A549 (cell line): ENCODE data around the gene C19orf73.

Experiments
- CEBPB ChIP-seq, 2 experiments: fragments of >200 bp in 1 of 2; sonication (Bioruptor Twin) in 1 of 2; formaldehyde crosslinking in 1 of 2; IDR thresholded peaks; 2 replicates each; pipeline ENCODE4 v1.6.1; 2012 to 2016
- CHD2 ChIP-seq: fragments of 150-350 bp; IDR thresholded peaks from 2 replicates; pipeline ENCODE4 v1.6.1; 2014; ENCODE audit warnings: low read length; ENCODE audit not compliant: partially characterized antibody
- EP300 ChIP-seq, 2 experiments: fragments of >200 bp; sonication (Bioruptor Twin); formaldehyde crosslinking; IDR thresholded peaks; 2 replicates in 1 of 2; 3 replicates in 1 of 2; pipeline ENCODE4 v1.6.1; 2016 to 2017
- JUNB ChIP-seq: fragments of >200 bp; sonication (Bioruptor Twin); formaldehyde crosslinking; IDR thresholded peaks from 2 replicates; pipeline ENCODE4 v1.6.1; 2016
- KDM1A ChIP-seq: fragments of 200-600 bp; sonication (generic); IDR thresholded peaks from 2 replicates; pipeline ENCODE4 v1.6.1; 2016; ENCODE audit warnings: low read depth, mild to moderate bottlenecking
- NR3C1 ChIP-seq: fragments of >200 bp; sonication (Bioruptor Twin); formaldehyde crosslinking; IDR thresholded peaks from 3 replicates; pipeline ENCODE4 v1.6.1; 2017
- TFCP2L1 ChIP-seq: fragments of 250-450 bp; sonication (Bioruptor Pico); IDR thresholded peaks from 2 replicates; pipeline ENCODE4 v1.5.0; 2021; ENCODE audit warnings: mild to moderate bottlenecking
- ZNF302 ChIP-seq: fragments of 250-450 bp; sonication (Bioruptor Pico); IDR thresholded peaks from 2 replicates; pipeline ENCODE4 v1.9.0; 2021; ENCODE audit warnings: inconsistent platforms, mild to moderate bottlenecking, moderate library complexity
- TF ChIP-seq, protein P1 (sequence below): fragments of 200-600 bp; sonication (generic); IDR thresholded peaks from 2 replicates; pipeline ENCODE4 v1.6.1; 2016; ENCODE audit warnings: antibody characterized with exemption, mild to moderate bottlenecking, moderate library complexity
- TF ChIP-seq, protein P2 (sequence below): fragments of >200 bp; sonication (Bioruptor Twin); formaldehyde crosslinking; IDR thresholded peaks from 3 replicates; pipeline ENCODE4 v1.5.1; 2016
- TF ChIP-seq, protein P3 (sequence below): fragments of 250-450 bp; sonication (Bioruptor Pico); IDR thresholded peaks from 2 replicates; pipeline ENCODE4 v1.5.0; 2021; ENCODE audit warnings: mild to moderate bottlenecking, moderate library complexity, borderline replicate concordance
- TF ChIP-seq, protein P4 (sequence below): IDR thresholded peaks from 2 replicates; pipeline ENCODE4 v1.6.1; 2012
- TF ChIP-seq, protein P5 (sequence below): IDR thresholded peaks from 2 replicates; pipeline ENCODE4 v1.6.1; 2012
- TF ChIP-seq, protein P6 (sequence below): fragments of 450-650 bp; IDR thresholded peaks from 2 replicates; pipeline ENCODE4 v1.6.1; 2014; ENCODE audit warnings: antibody characterized with exemption

DNA sequence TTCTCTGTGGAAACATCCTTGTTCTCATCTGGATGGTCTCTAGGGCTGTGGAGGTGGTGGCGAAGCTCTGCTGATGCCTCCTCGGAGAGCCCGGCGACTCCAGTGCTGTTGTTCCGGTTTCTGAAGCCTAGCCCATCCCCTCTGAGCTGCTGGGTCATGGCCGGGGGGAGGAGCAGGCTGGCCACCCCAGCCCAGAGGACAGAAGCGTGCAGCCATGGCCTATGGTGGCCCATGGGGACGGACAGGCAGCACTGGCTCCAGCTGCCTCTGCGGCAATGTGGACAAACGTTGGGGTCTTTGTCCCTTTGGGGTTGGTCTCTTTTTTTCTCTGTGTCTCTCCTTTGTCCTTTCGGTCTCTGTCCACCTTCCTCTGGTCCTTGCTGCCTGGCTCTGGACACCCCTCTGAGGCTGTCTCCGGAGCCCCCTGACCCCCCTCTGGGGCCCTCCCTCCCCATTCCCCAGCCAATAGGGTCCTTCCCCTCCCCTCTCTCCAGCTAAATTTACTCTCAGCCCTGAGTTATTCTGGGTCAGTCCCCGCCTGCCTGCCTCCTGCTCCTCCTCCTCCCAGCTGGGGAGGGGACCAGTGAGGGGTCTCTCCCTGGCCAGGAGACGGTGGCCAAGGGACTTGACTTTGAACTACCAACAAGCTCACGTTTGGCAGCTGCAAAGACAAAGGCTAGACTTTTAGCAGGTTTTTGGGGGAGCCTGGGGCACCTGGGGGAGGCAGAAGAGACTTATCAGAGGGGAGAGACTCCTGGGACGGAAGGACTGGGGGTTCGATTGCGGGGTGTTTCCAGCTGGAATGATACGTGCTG lies 36.3 kb upstream of the C19orf73 start, which contains the start of gene HRC:
- TF ChIP-seq, protein P1, sequence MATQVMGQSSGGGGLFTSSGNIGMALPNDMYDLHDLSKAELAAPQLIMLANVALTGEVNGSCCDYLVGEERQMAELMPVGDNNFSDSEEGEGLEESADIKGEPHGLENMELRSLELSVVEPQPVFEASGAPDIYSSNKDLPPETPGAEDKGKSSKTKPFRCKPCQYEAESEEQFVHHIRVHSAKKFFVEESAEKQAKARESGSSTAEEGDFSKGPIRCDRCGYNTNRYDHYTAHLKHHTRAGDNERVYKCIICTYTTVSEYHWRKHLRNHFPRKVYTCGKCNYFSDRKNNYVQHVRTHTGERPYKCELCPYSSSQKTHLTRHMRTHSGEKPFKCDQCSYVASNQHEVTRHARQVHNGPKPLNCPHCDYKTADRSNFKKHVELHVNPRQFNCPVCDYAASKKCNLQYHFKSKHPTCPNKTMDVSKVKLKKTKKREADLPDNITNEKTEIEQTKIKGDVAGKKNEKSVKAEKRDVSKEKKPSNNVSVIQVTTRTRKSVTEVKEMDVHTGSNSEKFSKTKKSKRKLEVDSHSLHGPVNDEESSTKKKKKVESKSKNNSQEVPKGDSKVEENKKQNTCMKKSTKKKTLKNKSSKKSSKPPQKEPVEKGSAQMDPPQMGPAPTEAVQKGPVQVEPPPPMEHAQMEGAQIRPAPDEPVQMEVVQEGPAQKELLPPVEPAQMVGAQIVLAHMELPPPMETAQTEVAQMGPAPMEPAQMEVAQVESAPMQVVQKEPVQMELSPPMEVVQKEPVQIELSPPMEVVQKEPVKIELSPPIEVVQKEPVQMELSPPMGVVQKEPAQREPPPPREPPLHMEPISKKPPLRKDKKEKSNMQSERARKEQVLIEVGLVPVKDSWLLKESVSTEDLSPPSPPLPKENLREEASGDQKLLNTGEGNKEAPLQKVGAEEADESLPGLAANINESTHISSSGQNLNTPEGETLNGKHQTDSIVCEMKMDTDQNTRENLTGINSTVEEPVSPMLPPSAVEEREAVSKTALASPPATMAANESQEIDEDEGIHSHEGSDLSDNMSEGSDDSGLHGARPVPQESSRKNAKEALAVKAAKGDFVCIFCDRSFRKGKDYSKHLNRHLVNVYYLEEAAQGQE: no peak
- TF ChIP-seq, protein P2, sequence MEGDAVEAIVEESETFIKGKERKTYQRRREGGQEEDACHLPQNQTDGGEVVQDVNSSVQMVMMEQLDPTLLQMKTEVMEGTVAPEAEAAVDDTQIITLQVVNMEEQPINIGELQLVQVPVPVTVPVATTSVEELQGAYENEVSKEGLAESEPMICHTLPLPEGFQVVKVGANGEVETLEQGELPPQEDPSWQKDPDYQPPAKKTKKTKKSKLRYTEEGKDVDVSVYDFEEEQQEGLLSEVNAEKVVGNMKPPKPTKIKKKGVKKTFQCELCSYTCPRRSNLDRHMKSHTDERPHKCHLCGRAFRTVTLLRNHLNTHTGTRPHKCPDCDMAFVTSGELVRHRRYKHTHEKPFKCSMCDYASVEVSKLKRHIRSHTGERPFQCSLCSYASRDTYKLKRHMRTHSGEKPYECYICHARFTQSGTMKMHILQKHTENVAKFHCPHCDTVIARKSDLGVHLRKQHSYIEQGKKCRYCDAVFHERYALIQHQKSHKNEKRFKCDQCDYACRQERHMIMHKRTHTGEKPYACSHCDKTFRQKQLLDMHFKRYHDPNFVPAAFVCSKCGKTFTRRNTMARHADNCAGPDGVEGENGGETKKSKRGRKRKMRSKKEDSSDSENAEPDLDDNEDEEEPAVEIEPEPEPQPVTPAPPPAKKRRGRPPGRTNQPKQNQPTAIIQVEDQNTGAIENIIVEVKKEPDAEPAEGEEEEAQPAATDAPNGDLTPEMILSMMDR: no peak
- TF ChIP-seq, protein P3, sequence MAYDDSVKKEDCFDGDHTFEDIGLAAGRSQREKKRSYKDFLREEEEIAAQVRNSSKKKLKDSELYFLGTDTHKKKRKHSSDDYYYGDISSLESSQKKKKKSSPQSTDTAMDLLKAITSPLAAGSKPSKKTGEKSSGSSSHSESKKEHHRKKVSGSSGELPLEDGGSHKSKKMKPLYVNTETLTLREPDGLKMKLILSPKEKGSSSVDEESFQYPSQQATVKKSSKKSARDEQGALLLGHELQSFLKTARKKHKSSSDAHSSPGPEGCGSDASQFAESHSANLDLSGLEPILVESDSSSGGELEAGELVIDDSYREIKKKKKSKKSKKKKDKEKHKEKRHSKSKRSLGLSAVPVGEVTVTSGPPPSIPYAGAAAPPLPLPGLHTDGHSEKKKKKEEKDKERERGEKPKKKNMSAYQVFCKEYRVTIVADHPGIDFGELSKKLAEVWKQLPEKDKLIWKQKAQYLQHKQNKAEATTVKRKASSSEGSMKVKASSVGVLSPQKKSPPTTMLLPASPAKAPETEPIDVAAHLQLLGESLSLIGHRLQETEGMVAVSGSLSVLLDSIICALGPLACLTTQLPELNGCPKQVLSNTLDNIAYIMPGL (CRISPR knock-in tag): no peak
- TF ChIP-seq NR3C1 (no peak), CHD2 (no peak), TFCP2L1 (no peak), ZNF302 (CRISPR knock-in tag) (no peak), EP300 (IDR thresholded peaks at IDR 0.05) (no peak), KDM1A (no peak), CEBPB (IDR thresholded peaks at IDR 0.05) (no peak), JUNB (no peak)
- TF ChIP-seq, protein P4, sequence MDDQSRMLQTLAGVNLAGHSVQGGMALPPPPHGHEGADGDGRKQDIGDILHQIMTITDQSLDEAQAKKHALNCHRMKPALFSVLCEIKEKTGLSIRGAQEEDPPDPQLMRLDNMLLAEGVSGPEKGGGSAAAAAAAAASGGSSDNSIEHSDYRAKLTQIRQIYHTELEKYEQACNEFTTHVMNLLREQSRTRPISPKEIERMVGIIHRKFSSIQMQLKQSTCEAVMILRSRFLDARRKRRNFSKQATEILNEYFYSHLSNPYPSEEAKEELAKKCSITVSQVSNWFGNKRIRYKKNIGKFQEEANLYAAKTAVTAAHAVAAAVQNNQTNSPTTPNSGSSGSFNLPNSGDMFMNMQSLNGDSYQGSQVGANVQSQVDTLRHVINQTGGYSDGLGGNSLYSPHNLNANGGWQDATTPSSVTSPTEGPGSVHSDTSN: no peak
- TF ChIP-seq, protein P5, sequence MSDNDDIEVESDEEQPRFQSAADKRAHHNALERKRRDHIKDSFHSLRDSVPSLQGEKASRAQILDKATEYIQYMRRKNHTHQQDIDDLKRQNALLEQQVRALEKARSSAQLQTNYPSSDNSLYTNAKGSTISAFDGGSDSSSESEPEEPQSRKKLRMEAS: no peak
- TF ChIP-seq, protein P6, sequence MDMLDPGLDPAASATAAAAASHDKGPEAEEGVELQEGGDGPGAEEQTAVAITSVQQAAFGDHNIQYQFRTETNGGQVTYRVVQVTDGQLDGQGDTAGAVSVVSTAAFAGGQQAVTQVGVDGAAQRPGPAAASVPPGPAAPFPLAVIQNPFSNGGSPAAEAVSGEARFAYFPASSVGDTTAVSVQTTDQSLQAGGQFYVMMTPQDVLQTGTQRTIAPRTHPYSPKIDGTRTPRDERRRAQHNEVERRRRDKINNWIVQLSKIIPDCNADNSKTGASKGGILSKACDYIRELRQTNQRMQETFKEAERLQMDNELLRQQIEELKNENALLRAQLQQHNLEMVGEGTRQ: no peak
